OCI-LY1 (cell line): ENCODE measurements around the gene SCAF8.

Experiments
- CTCF ChIP-seq: fragments of 200-600 bp; sonication (generic), shearing (Covaris generic); IDR thresholded peaks from 2 replicates; pipeline ENCODE4 v1.5.1; 2017; ENCODE audit warnings: mild to moderate bottlenecking, antibody characterized with exemption, low read length, moderate library complexity, mixed read lengths
- EZH2 ChIP-seq: fragments of 200-600 bp; sonication (generic), shearing (Covaris generic); IDR thresholded peaks from 2 replicates; pipeline ENCODE4 v1.8.0; 2017; ENCODE audit warnings: borderline replicate concordance, mixed run types, mild to moderate bottlenecking, antibody characterized with exemption, low read length, moderate library complexity, mixed read lengths

- TF ChIP-seq EZH2 = no peak
- peak; percentile 60 for TF ChIP-seq CTCF
These were observed at the start of gene SCAF8 for GRCh38 chr6:154733183-154733625.
